ENCODE data around the gene VAMP5.
"Not testable (repeated sequence)": the region's sequence is repeated elsewhere in the genome, so short reads cannot be mapped to it uniquely, and the experiment has no call there.

VAMP5 gene

GRCh38 chr2:85584857-85585780, 888 bp downstream of the VAMP5 start:
- no peak for DNase-seq

DNA sequence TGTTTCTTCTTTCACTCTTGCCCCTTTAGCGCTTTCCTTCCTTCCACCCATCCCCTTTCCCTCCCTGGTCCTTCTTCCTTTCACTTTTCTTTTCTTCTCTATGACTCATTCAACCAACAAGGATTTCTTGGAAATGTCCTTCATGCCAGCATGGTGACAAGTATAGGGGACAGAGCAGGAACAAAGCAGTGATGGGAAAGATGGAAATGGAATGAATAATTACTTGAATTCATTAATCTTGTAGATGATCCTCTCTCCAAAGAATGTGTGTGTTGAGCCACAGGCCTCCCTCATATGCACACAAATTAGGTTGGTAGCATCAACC, 1.5 kb downstream of the VAMP5 start:
- DNase-seq: no peak

DNA sequence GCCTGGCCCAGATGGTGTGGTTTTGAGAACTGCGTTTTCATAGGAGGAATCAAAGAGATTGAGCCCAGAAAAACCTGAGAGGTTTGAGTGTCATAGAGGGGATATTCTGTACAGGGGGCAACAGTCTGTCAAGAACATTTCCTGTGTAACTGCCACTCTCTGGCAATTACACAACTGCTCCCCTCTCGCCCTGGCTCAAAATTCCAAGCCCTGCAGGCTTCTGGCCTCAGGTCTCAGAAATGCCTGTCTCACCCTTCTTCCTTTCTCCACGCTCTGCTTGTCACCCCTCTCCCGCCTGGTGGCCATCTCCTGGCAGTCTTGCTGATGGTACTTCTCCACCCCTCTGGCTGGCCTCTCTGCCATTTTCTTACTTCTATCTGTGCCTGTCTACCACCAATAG, 4.0 kb downstream of the VAMP5 start:
- no peak for DNase-seq

DNA sequence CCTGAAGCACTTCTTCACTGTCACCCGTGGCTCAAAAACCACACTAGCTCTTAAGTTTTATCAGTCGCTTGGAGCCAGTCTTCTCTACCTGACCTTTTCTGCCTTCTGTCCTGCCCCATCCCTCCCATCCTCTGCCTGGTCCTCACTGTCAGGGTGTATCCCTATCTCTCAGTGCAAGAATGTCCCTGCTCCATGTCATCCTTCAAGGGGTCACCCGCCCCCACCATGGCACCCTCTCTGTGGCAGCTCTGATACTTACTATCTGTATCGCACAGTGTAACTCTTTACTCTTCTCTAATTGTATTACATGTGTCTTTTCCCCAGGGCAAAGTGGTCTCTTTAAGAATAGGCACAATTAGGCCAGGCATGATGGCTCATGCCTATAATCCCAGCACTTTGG, 4.4 kb downstream of the VAMP5 start:
- DNase-seq: no peak

DNA sequence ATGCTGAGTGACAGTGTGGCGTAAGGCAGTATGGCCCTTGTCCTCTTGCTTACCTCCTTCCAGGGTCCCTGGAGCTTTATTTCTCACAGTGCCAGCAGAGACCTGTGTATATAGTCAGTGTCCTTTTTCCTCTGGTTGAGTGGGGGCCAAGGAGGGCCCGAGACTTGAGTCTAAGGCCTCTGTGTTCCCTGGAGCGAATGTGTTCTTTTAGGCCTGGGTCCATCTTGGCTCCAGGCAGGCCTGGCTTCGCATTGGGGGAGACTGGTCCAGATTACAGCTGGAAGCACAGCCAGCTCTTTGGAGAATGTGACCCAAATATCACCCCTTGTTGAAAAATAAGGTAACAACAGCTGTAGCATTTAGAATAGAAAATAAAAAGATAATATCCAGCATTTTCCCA, 5.0 kb downstream of the VAMP5 start:
- DNase-seq: no peak

GRCh38 chr2:85589982-85590791, 6.0 kb downstream of the VAMP5 start:
- no peak for DNase-seq

GRCh38 chr2:85590950-85591349, 6.7 kb downstream of the VAMP5 start:
- DNase-seq: no peak

- DNase-seq: no peak
Measured at GRCh38 chr2:85591563-85591962, 7.3 kb downstream of the VAMP5 start.

GRCh38 chr2:85592299-85592698, 8.1 kb downstream of the VAMP5 start:
- not testable (repeated sequence) for DNase-seq

- DNase-seq: no peak
Measured at GRCh38 chr2:85593023-85593422, 8.8 kb downstream of the VAMP5 start.

DNA sequence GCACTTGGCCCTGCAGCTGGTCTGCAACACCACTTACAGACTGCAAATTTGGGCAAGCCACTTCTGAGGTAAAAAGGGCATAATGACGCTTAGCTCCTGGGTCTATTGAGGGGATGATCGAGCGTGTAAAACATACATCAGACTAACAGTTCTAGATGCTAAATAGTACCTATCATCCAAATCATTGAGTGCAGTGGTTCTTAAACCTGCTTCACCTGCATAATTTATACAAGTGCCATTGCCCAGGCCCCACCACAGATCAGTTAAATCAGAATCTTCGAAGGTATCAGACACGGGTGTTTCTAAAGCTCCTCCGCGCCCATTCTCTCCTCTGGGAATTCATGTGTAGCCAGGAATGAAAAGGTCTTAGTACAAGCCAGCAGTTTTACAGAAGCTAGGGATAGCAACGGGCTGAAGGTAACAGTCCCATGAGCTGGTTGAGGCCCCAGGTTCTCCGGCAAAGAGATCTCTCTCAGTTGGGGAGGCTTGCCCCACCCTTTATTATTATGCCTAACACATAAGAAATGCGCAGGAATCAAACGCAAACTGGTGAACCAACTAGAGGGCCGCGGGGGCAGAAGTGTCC, 10.6 kb downstream of the VAMP5 start:
- no peak for DNase-seq

DNA sequence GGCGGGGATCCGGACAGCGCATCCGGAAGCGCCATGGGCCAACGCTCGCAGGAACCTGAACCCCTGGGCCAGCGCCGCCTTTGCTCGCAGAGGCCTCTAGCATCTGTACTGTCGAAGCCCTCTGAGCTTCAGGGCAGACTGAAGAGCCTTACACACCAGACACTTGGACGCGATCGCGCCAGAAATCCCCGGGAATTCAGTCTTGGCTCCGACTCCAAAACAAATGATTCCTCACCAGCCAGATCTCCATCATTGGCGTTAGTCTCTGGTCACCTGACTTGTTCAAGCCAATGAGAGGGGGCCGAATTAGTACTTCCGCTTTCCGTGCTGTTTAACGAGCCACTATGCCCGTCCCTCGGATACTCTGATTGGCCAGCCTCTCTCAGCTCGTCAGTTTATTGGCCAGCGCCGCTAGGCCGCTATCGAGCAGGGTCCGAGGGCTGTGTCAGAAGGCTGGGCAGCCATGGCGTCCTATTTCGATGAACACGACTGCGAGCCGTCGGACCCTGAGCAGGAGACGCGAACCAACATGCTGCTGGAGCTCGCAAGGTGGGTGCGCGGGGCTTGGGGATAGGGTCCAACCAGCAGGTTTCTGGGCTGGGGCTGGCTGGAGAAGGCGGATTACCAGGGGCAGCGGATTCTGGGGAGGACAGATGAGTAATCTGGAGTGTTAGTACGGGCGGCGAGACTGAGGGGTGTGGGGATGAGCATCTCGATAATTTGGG, 11.2 kb downstream of the VAMP5 start, which contains the start of gene RNF181:
RNF181 (plus strand) TSS at position 445 of the 725 bp plus-strand sequence; CDS start at position 464, 19 bp downstream.
- peak; percentile 98 for DNase-seq

GRCh38 chr2:85596026-85596333, 11.7 kb downstream of the VAMP5 start:
- no peak for DNase-seq

- DNase-seq: no peak
Measured at GRCh38 chr2:85596486-85597143, 12.4 kb downstream of the VAMP5 start.

DNA sequence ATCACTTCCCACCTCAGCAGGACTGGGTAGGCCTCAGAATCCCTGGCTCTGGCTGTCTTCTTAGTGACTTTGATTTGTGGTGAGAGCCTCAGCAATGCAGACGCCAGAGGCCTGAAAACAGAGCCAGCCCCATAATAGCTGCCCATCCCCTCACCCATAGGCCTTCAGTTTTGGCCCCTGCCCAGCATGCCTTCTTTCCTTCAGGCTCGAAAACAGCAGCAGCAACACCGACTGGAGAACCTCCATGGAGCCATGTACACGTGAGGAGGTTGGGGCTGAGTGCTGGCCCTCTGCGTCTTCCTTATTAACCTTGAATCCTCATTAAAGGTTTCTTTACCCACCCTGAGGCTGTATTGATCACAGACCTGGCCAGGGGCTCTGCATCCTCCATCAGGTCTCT, 13.0 kb downstream of the VAMP5 start:
- DNase-seq: no peak

DNA sequence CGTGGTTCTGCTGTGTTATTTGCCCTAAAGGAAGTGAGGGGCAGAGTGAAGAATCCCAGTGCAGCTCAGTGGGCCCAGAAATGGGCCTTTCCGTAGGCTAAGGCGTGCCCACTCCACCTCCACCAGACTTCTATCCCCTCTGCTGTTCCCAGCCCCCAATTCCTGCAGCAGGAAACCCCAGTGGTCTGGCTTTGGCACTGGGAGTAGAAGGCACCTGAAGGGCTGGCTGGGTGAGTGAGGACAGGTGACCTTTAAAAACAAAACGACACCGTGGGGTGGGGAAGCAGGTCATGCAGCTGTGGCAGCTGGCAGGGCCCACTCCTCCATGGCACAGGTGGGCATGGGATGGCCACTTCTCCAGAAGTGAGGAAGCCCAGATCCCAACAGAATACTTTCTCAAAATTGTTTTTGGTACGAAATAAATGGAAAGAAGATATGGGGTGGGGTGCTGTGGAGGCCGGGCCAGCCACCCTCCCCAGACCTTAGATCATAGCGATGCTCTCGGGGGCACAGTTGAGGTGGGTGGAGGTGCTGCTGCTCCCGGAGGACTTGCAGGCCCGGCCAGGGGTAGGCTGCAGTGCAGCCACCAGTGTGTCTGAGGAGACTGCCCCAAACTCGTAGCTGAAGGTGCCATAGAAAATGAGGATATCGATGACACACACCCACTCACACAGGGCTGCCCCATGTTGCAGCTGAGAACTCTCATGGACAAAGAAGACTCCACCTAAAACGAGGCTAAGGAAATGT, 14.5 kb downstream of the VAMP5 start:
- no peak for DNase-seq

DNA sequence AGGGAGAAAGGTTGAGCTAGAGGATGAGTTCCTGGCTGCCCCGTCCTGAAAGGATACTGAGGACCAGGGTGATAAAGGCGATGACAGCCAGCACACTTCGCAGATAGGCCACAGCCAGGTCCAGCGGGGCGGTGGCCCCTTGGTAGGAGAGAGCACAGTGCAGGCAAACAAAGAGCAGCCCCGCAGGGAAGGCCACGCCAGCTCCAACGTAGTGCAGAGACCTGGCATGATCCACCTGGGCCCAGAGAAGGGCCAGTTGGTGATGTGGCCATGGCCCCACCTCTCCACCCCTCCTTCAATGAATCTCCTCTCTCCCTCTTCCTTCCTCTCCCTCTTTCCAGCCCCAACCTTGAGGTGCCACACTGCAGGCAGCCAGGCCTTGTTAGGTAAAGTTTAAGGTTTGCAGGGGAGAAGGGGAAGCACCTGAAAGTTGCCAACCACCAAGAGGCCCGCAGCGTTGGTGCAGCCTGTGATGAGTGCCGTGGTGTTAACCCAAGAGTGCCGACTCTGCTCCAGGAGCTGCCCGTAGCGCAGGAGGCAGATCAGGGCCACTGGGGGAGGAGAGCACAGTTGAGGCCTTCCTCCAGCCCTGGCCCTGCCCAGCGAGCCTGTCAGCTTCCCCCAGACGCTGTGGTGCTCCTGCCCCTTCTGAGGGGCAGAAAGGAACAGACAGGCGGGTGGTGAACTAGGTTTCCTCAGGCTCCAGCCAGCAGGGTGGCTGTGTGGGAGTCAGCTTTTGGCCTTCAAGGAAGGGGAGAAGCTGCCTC, 15.4 kb downstream of the VAMP5 start:
- no peak for DNase-seq

GRCh38 chr2:85600235-85600575, 16.0 kb downstream of the VAMP5 start:
- DNase-seq: no peak

GRCh38 chr2:85600951-85601770, 16.9 kb downstream of the VAMP5 start:
- DNase-seq: no peak

- DNase-seq: no peak
Measured at GRCh38 chr2:85601771-85602475, 17.7 kb downstream of the VAMP5 start.
